ENCODE measurements around the gene TBC1D25.
A peak's percentile ranks its signal among the peaks of the same experiment; 100 is the strongest.

Gene TBC1D25

DNA sequence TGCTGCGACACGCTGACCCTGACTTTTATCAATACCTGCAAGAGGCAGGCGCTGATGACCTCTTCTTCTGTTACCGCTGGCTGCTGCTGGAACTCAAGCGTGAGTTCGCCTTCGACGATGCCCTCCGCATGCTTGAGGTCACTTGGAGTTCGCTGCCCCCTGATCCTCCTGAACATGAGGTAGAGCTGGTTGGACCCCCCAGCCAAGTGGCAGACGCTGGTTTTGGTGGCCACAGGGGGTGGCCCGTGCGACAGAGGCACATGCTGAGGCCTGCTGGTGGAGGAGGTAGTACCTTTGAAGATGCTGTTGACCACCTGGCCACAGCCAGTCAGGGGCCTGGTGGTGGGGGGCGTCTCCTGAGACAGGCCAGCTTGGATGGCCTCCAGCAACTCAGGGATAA is 20.5 kb downstream of the TBC1D25 start:
- Histone ChIP-seq H3K36me3 (ENCODE audit: insufficient read depth, low read length) (peaks cover 6% of the 10 kb centered on the region), H3K27me3 (ENCODE audit: insufficient read depth, low read length) (no peaks in the 10 kb centered on the region), H3K4me1 (ENCODE audit: insufficient read depth, low read length) (no peaks in the 10 kb centered on the region), H3K27ac (ENCODE audit: low read depth, low read length) (no peak overlapping the region), H3K9me3 (ENCODE audit: insufficient read depth, low read depth, low read length) (no peaks in the 10 kb centered on the region), H3K4me3 (ENCODE audit: low read length) (no peak overlapping the region), H3K9ac (ENCODE audit: low read depth, low read length) (no peak overlapping the region)
- WGBS = 90% methylated on average over 14 of the region's 14 CpGs

- Histone ChIP-seq H3K4me3 (ENCODE audit: low read length) (no peak overlapping the region), H3K4me1 (ENCODE audit: insufficient read depth, low read length) (no peaks in the 10 kb centered on the region), H3K27me3 (ENCODE audit: insufficient read depth, low read length) (no peaks in the 10 kb centered on the region), H3K36me3 (ENCODE audit: insufficient read depth, low read length) (peaks cover 6% of the 10 kb centered on the region), H3K9me3 (ENCODE audit: insufficient read depth, low read depth, low read length) (no peaks in the 10 kb centered on the region), H3K9ac (ENCODE audit: low read depth, low read length) (no peak overlapping the region), H3K27ac (ENCODE audit: low read depth, low read length) (no peak overlapping the region)
- 97% methylated on average over 12 of the region's 12 CpGs for WGBS
Observed at GRCh38 chrX:48560681-48561080, 21.2 kb downstream of the TBC1D25 start.

GRCh38 chrX:48569958-48570357 is 30.4 kb downstream of the TBC1D25 start:
- WGBS = no CpG with 5 or more reads among the region's 1 CpG
- H3K4me3 ChIP-seq (ENCODE audit: low read length) = no peak overlapping the region
- peaks cover 1% of the 10 kb centered on the region for H3K36me3 ChIP-seq (ENCODE audit: insufficient read depth, low read length)
- no peaks in the 10 kb centered on the region for H3K9me3 ChIP-seq (ENCODE audit: insufficient read depth, low read depth, low read length)
- H3K27ac ChIP-seq (ENCODE audit: low read depth, low read length) = no peak overlapping the region
- H3K27me3 ChIP-seq (ENCODE audit: insufficient read depth, low read length) = no peaks in the 10 kb centered on the region
- 0 out of 2 replicates have a peak, but pooled peaks cover under 1% of the 10 kb centered on the region for H3K4me1 ChIP-seq (ENCODE audit: insufficient read depth, low read length)
- no peak overlapping the region for H3K9ac ChIP-seq (ENCODE audit: low read depth, low read length)

DNA sequence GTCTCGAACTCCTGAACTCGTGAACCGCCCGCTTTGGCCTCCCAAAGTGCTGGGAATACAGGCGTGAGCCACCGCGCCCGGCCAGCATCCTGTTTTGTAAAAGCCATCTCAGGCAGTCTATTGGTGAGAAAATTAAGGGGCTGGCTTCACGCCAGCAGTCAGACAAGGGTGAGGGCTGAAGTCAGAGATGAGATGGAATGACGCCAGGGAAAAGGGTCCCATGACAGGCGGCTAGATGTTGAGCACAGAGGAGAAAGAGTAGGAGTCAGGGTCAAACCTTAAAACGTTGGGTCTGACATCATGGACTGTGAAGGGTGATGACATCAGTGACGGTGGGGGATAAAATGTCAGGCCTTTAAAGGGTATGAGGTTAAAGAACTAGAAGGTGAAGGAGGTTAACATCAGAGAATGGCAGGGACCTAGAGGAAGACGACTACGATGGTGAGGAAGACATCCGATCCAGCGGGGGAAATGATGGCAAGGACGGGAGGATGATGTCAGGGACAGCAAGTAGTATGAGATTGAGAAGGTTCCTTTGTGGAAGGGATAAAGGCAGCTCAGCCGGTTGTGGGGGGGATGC is 34.3 kb downstream of the TBC1D25 start:
- Histone ChIP-seq H3K4me3 (ENCODE audit: low read length) (peak overlapping the region; percentile 92), H3K9me3 (ENCODE audit: insufficient read depth, low read depth, low read length) (no peaks in the 10 kb centered on the region), H3K36me3 (ENCODE audit: insufficient read depth, low read length) (peaks cover 40% of the 10 kb centered on the region), H3K4me1 (ENCODE audit: insufficient read depth, low read length) (peaks cover 9% of the 10 kb centered on the region; the same call in 1 of the 2 replicates), H3K27me3 (ENCODE audit: insufficient read depth, low read length) (no peaks in the 10 kb centered on the region), H3K9ac (ENCODE audit: low read depth, low read length) (peak overlapping the region; percentile 100), H3K27ac (ENCODE audit: low read depth, low read length) (peak overlapping the region; percentile 41; the same call in 1 of the 2 replicates)
- WGBS = 48% methylated on average over 19 of the region's 19 CpGs

- H3K9me3 ChIP-seq (ENCODE audit: insufficient read depth, low read depth, low read length) = no peaks in the 10 kb centered on the region
- peaks cover 9% of the 10 kb centered on the region; the same call in 1 of the 2 replicates for H3K4me1 ChIP-seq (ENCODE audit: insufficient read depth, low read length)
- peak within 1 kb of the TSS; percentile 99 for H3K27ac ChIP-seq (ENCODE audit: low read depth, low read length)
- peaks cover 48% of the 10 kb centered on the region for H3K36me3 ChIP-seq (ENCODE audit: insufficient read depth, low read length)
- H3K4me3 ChIP-seq (ENCODE audit: low read length) = peak within 1 kb of the TSS; percentile 92
- H3K9ac ChIP-seq (ENCODE audit: low read depth, low read length) = peak within 1 kb of the TSS; percentile 100
- no peaks in the 10 kb centered on the region for H3K27me3 ChIP-seq (ENCODE audit: insufficient read depth, low read length)
- WGBS = under 1% methylated on average over 70 of the region's 71 CpGs
Observed at GRCh38 chrX:48574270-48575266, 35.1 kb downstream of the TBC1D25 start, which contains the start of gene RBM3. Gene RBM3, plus strand, starts transcription at chrX:48574484. Its CDS starts 697 bp downstream, at chrX:48575181.

- H3K4me3 ChIP-seq (ENCODE audit: low read length) = peak overlapping the region; percentile 92
- 91% methylated on average over 13 of the region's 13 CpGs for WGBS
- no peaks in the 10 kb centered on the region for H3K27me3 ChIP-seq (ENCODE audit: insufficient read depth, low read length)
- peaks cover 53% of the 10 kb centered on the region for H3K36me3 ChIP-seq (ENCODE audit: insufficient read depth, low read length)
- H3K9me3 ChIP-seq (ENCODE audit: insufficient read depth, low read depth, low read length) = no peaks in the 10 kb centered on the region
- peaks cover 9% of the 10 kb centered on the region; the same call in 1 of the 2 replicates for H3K4me1 ChIP-seq (ENCODE audit: insufficient read depth, low read length)
- H3K9ac ChIP-seq (ENCODE audit: low read depth, low read length) = peak overlapping the region; percentile 100
- peak overlapping the region; percentile 99 for H3K27ac ChIP-seq (ENCODE audit: low read depth, low read length)
Observed at GRCh38 chrX:48575642-48576041, 36.1 kb downstream of the TBC1D25 start.

DNA sequence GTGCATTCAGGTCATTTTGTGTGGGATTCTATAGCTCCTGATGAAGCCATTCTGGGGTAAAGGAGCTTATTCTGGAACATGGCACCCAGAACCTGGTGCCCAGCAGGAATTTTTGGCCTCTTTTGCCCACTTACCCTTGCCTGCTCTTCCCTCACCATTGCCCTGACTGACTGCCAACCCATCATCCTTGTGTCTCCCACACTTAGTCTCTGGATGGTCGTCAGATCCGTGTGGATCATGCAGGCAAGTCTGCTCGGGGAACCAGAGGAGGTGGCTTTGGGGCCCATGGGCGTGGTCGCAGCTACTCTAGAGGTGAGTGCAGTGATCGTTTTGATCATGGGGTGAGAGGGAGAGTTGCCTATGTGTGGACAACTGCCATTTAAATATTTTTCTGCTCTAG is 36.6 kb downstream of the TBC1D25 start:
- Histone ChIP-seq H3K9ac (ENCODE audit: low read depth, low read length) (peak overlapping the region; percentile 100; the same call in 1 of the 2 replicates), H3K27ac (ENCODE audit: low read depth, low read length) (no peak overlapping the region; the same call in 1 of the 2 replicates), H3K9me3 (ENCODE audit: insufficient read depth, low read depth, low read length) (no peaks in the 10 kb centered on the region), H3K4me1 (ENCODE audit: insufficient read depth, low read length) (peaks cover 9% of the 10 kb centered on the region; the same call in 1 of the 2 replicates), H3K27me3 (ENCODE audit: insufficient read depth, low read length) (no peaks in the 10 kb centered on the region), H3K4me3 (ENCODE audit: low read length) (peak overlapping the region; percentile 92; the same call in 1 of the 2 replicates), H3K36me3 (ENCODE audit: insufficient read depth, low read length) (peaks cover 53% of the 10 kb centered on the region)
- 86% methylated on average over 6 of the region's 6 CpGs for WGBS

GRCh38 chrX:48578661-48579128 is 39.2 kb downstream of the TBC1D25 start:
- WGBS = 96% methylated on average over 2 of the region's 2 CpGs
- Histone ChIP-seq H3K9me3 (ENCODE audit: insufficient read depth, low read depth, low read length) (no peaks in the 10 kb centered on the region), H3K36me3 (ENCODE audit: insufficient read depth, low read length) (peaks cover 53% of the 10 kb centered on the region)

DNA sequence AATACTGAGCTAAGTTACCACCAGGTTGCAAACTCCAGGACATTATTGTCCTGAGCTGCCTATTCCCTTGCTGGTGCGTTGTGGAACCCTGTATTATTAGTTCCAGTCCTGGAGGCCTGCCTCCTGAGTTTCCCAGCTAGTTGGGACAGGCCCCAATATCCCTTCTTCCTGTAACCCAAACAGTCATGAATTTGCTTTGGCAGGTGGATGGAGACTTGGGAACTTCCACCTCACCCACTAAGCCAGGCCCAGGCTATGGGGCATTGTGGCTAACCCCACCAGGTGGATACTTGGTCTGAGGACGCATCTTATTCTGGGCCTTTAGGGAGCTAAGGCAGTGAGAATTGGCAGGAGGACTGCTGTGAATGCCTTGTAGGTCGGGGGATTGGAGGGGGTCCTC is 39.7 kb downstream of the TBC1D25 start:
- Histone ChIP-seq H3K9ac (ENCODE audit: low read depth, low read length) (no peak overlapping the region), H3K9me3 (ENCODE audit: insufficient read depth, low read depth, low read length) (no peaks in the 10 kb centered on the region), H3K4me3 (ENCODE audit: low read length) (no peak overlapping the region), H3K4me1 (ENCODE audit: insufficient read depth, low read length) (peaks cover 9% of the 10 kb centered on the region; the same call in 1 of the 2 replicates), H3K27me3 (ENCODE audit: insufficient read depth, low read length) (no peaks in the 10 kb centered on the region), H3K27ac (ENCODE audit: low read depth, low read length) (no peak overlapping the region; the same call in 1 of the 2 replicates), H3K36me3 (ENCODE audit: insufficient read depth, low read length) (peaks cover 53% of the 10 kb centered on the region)
- 90% methylated on average over 2 of the region's 3 CpGs for WGBS

More at GRCh38 chrX:48578661-48579128, 39.2 kb downstream of the TBC1D25 start:
- no peak overlapping the region for H3K4me3 ChIP-seq (ENCODE audit: low read length)
- H3K27me3 ChIP-seq (ENCODE audit: insufficient read depth, low read length) = no peaks in the 10 kb centered on the region
- no peak overlapping the region for H3K9ac ChIP-seq (ENCODE audit: low read depth, low read length)
- peaks cover 9% of the 10 kb centered on the region; the same call in 1 of the 2 replicates for H3K4me1 ChIP-seq (ENCODE audit: insufficient read depth, low read length)
- no peak overlapping the region for H3K27ac ChIP-seq (ENCODE audit: low read depth, low read length)

- no peak overlapping the region for H3K9ac ChIP-seq (ENCODE audit: low read depth, low read length)
- no peak overlapping the region for H3K4me3 ChIP-seq (ENCODE audit: low read length)
- WGBS = no CpG with 5 or more reads among the region's 1 CpG
- H3K9me3 ChIP-seq (ENCODE audit: insufficient read depth, low read depth, low read length) = no peaks in the 10 kb centered on the region
- H3K27ac ChIP-seq (ENCODE audit: low read depth, low read length) = no peak overlapping the region
- peaks cover 44% of the 10 kb centered on the region for H3K36me3 ChIP-seq (ENCODE audit: insufficient read depth, low read length)
- H3K27me3 ChIP-seq (ENCODE audit: insufficient read depth, low read length) = no peaks in the 10 kb centered on the region
- peaks cover 1% of the 10 kb centered on the region; the same call in 1 of the 2 replicates for H3K4me1 ChIP-seq (ENCODE audit: insufficient read depth, low read length)
Observed at GRCh38 chrX:48580662-48581061, 41.1 kb downstream of the TBC1D25 start.

DNA sequence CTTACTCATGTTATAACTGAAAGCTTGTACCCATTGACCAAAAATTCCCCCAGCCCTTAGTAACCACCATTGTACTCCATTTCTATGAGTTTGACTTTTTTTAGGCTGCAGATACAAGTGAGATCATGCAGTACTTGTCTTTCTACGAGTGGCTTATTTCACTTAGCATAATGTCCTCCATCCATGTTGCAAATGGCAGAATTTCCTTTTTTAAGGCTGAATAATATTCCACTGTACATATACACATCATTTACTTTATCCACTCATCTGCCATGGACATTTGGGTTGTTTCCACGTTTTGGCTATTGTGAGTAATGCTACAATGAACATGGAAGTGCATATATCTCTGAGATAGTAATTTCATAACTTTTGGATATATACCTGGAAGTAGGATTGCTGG is 45.2 kb downstream of the TBC1D25 start:
- no peaks in the 10 kb centered on the region for H3K4me1 ChIP-seq (ENCODE audit: insufficient read depth, low read length)
- H3K9ac ChIP-seq (ENCODE audit: low read depth, low read length) = no peak overlapping the region
- no peak overlapping the region for H3K27ac ChIP-seq (ENCODE audit: low read depth, low read length)
- 90% methylated on average over 1 of the region's 2 CpGs for WGBS
- 0 out of 2 replicates have a peak, but pooled peaks cover 4% of the 10 kb centered on the region for H3K36me3 ChIP-seq (ENCODE audit: insufficient read depth, low read length)
- H3K9me3 ChIP-seq (ENCODE audit: insufficient read depth, low read depth, low read length) = no peaks in the 10 kb centered on the region
- no peak overlapping the region for H3K4me3 ChIP-seq (ENCODE audit: low read length)
- H3K27me3 ChIP-seq (ENCODE audit: insufficient read depth, low read length) = no peaks in the 10 kb centered on the region
